D721Med (cell line): ENCODE results near the gene TTLL11.

ENCODE experiments used
- DNase-seq: peaks from one replicate; pipeline ENCODE4 v3.0.0; 2011; ENCODE audit warnings: low spot score; ENCODE audit not compliant: insufficient read length
- FAIRE-seq: peaks from 2 replicates; lab custom pipeline; 2011; peaks lifted over from hg19 to GRCh38; lab: Jason Lieb, UNC
- TF ChIP-seq, protein P1 (sequence below): IDR thresholded peaks from 2 replicates; pipeline ENCODE4 v1.5.1; 2012; ENCODE audit warnings: mild to moderate bottlenecking, control low read depth; ENCODE audit not compliant: insufficient read depth; ENCODE audit errors: missing control alignments

Gene TTLL11

DNA sequence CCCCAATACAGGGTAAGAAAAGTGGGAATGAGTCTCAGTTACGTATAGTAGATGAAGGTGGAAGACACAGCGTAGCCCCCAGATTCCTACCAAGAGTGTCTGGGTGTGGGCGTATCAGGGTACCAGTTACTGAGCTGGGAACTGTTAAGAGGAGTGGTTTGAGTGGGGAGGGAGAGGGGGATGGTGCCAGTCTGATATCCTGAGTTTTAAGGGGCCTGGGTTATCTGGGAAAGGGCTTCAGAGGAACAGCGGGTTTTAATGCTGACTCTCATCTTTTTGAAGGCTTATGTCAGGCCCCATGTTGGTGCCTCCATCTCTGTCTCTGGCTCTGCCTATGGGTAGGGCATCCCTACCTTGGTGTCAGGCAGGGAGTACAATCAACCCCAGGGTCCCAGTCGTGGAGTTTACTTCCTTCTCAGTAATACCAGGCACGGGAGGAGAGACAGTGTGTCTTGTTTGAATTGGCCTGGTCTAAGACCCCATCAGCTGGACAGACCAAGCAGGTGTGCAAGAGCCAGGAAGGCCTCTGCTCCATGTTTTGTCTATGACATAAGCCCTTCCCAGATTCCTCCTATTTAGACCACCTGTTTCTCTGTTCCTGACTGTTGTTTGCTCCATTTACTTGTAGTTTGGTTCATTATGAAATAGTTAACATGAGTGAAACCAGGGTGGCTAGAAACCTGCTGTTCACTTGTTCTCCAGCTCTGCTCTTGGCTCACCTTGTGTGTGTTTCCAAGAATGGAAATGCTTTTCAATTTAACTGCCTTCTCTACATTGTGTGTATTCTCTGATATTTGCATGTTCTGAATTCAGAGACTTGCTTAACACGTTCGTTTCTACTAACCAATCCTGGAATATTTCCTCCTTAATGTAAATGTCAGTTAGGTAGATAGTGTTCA, 316.1 kb downstream of the TTLL11 start:
- FAIRE-seq = no peak
- TF ChIP-seq, protein P1, sequence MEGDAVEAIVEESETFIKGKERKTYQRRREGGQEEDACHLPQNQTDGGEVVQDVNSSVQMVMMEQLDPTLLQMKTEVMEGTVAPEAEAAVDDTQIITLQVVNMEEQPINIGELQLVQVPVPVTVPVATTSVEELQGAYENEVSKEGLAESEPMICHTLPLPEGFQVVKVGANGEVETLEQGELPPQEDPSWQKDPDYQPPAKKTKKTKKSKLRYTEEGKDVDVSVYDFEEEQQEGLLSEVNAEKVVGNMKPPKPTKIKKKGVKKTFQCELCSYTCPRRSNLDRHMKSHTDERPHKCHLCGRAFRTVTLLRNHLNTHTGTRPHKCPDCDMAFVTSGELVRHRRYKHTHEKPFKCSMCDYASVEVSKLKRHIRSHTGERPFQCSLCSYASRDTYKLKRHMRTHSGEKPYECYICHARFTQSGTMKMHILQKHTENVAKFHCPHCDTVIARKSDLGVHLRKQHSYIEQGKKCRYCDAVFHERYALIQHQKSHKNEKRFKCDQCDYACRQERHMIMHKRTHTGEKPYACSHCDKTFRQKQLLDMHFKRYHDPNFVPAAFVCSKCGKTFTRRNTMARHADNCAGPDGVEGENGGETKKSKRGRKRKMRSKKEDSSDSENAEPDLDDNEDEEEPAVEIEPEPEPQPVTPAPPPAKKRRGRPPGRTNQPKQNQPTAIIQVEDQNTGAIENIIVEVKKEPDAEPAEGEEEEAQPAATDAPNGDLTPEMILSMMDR = no peak
- no peak for DNase-seq

DNA sequence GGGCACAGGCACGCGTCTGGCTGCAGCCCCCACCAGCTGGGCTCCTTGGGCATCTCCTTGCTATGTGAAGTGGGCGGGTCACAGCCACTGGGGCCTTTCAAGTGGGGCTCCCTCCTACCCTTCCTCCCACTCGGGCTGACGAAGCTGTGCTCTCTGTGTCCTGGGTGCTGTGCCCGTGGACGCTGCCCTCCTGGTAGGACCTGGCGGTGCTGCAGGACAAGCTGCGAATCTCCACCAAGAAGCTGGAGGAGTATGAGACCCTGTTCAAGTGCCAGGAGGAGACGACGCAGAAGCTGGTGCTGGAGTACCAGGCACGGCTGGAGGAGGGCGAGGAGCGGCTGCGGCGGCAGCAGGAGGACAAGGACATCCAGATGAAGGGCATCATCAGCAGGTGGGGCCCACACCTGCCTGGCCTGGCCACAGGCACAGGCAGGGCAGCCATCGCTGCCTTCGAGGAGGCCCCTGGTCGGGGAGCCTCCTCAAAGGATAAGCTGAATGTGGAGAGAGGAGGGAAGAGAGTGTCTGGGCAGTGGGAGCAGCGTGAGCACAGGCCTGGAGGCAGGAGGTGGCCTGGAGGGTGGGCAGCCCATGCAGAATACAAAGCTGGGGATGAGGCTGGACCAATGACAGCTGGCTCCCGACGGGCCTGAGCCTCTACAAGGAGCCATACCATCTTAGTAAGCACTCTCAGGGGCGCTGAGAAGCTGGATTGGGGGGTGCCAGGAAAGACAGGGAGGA, 316.9 kb downstream of the TTLL11 start:
- TF ChIP-seq, protein P1 = no peak
- no peak for FAIRE-seq
- no peak for DNase-seq

DNA sequence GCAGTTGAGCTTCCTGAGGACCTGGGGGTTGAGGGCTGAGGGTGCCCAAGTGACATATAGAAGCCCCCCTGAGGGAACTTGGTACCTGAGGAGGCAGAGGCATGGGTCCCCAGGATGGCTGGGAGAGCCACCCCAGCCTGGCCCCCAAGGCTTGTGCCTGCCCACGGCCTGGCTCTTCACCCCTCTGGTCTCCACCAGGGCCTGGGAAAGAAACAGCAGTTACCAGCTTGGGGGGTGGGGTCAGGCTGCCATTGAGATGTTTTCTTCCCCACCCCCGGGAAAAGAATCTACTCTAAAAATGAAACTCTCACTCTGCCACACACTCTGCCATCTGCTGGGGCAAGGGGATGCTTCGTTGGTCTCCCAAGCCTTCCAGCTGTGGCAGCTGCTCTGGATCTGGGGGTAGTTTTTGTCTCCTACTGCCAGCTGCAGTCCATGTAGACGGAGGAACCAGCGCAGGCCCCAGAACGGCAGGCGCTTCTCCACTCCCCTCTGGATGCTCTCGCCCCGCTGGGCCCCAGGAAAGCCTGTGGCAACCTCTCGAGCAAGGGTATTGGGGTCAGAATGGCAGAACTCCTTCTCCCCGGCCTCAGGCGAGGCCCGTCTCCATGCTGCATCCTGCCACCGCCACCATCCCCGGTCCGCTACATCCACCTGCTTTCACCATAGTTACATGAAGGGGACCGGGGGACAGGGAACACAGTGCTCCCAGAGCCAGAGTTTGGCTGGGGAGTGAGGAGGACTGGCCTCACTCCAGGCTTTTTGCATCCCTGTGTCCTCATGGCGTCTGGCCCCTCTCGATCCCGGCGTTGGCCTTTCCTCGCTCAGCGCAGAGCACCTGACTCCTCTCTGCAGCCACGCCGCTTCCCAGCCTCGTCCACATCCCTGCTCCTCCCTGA, 318.1 kb downstream of the TTLL11 start:
- TF ChIP-seq, protein P1 = no peak
- no peak for FAIRE-seq
- no peak for DNase-seq

DNA sequence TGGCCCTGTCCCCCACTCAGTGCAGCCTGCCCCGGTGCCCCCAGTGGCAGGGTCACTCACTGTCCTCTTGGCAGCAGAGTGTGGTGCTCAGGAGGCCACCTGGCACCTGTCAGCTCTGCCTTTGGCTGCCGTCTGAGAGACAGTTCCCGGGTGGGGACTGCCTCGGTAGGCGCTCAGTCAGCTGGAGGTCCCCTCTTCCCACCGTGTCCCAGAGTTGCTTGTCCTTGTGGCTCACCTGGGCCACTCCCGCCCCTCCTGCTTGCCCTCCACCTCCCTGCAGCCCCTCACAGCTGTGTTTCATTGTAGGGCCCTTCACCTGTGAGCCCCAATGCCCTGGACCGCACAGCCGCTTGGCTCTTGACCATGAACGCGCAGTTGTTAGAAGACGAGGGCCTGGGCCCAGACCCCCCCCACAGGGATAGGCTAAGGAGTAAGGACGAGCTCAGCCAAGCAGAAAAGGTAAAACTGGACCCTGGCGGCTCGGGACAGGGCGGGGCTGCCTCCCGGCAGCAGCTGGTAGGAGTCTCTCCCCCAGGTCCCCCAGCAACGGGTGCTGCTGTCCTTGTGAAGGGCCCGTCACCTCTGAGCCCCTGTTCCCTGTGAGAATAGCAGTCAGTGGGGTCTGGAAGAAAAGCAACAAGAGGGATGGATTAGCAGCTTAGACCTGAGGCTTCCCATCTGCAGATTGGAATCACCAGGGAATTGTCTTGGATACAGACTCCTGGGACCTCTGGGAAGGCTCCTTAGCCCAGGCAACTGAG, 319.0 kb downstream of the TTLL11 start:
- FAIRE-seq (no peak), DNase-seq (peak; percentile 64)
- TF ChIP-seq, protein P1 = no peak

DNA sequence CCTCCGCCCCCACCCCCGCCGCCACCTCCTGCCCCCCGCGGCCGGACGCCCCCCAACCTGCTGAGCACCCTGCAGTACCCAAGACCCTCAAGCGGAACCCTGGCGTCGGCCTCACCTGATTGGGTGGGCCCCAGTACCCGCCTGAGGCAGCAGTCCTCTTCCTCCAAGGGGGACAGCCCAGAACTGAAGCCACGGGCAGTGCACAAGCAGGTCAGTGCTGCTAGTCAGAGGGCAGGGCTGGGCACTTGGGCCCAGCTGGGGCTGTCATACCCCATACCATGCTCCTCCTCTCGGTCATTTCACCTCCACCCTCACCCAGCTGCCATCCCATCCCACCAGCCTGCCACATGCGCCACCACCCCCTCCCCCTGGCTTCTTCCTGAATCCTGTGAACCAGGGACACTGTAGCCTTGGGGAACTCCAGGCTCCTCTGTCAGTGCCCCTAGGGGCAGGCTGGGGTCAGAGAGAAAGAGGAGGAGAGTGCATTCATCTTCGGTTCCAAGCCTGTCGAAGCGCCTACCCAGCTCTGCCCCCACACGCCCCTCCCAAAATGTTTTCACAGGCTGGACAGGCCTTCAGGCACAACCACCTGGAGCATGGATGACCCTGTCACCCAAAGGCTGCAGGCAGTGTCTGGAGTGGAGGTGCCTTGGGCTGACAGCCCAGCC, 319.7 kb downstream of the TTLL11 start:
- DNase-seq (no peak), FAIRE-seq (no peak)
- TF ChIP-seq, protein P1 = no peak

DNA sequence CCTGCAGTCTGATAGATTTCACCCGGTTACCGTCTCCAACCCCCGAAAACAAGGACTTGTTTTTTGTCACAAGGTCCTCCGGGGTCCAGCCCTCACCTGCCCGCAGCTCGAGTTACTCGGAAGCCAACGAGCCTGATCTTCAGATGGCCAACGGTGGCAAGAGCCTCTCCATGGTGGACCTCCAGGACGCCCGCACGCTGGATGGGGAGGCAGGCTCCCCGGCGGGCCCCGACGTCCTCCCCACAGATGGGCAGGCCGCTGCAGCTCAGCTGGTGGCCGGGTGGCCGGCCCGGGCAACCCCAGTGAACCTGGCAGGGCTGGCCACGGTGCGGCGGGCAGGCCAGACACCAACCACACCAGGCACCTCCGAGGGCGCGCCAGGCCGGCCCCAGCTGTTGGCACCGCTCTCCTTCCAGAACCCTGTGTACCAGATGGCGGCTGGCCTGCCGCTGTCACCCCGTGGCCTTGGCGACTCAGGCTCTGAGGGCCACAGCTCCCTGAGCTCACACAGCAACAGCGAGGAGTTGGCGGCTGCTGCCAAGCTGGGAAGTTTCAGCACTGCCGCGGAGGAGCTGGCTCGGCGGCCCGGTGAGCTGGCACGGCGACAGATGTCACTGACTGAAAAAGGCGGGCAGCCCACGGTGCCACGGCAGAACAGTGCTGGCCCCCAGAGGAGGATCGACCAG, 320.4 kb downstream of the TTLL11 start:
- FAIRE-seq = no peak
- TF ChIP-seq, protein P1 = no peak
- DNase-seq = no peak
